Transverse colon (tissue), 4 donors: ENCODE measurements around the gene MRTO4. TPM values are rescaled to one million over a fixed set of nuclear protein-coding genes. Genes with fewer than 3 reads are reported as not detected.

ENCODE experiments used
- DNase-seq: peaks from one replicate; pipeline ENCODE4 v3.0.0-alpha.2; 2019
- H3K27ac ChIP-seq, 4 donors: fragments of 200-600 bp; sonication (generic); 2 replicates each; pipeline ENCODE4 v1.5.1; 2016 to 2018; ENCODE audit warnings: inconsistent platforms in 4 of 4
- H3K27me3 ChIP-seq: fragments of 200-600 bp; sonication (generic); 2 replicates; pipeline ENCODE4 v1.5.1; 2017; ENCODE audit warnings: inconsistent platforms
- H3K36me3 ChIP-seq, 4 donors: fragments of 200-600 bp; sonication (generic); 2 replicates each; pipeline ENCODE4 v1.5.1; 2017 to 2019; ENCODE audit warnings: inconsistent platforms in 4 of 4
- H3K4me1 ChIP-seq, 4 donors: fragments of 200-600 bp; sonication (generic); 2 replicates each; pipeline ENCODE4 v1.5.1; 2017 to 2020; ENCODE audit warnings: inconsistent platforms in 4 of 4
- H3K4me3 ChIP-seq, 4 donors: fragments of 200-600 bp; sonication (generic); 1 replicate in 1 of 4; 2 replicates in 3 of 4; pipeline versions ENCODE4 v1.5.1 to v1.6.1; 2017 to 2019; ENCODE audit warnings: inconsistent platforms in 4 of 4
- H3K9me3 ChIP-seq, 2 donors: fragments of 200-600 bp; sonication (generic); 2 replicates each; pipeline ENCODE4 v1.5.1; 2017 to 2019; ENCODE audit warnings: inconsistent platforms in 2 of 2
- CTCF ChIP-seq, 5 experiments: fragments of 200-600 bp in 3 of 5; fragments of 450-650 bp in 2 of 5; sonication (generic) in 3 of 5; IDR thresholded peaks; 1 replicate in 2 of 5; 2 replicates in 3 of 5; pipeline ENCODE4 v1.5.1; 2016 to 2017; ENCODE audit warnings: antibody characterized with exemption in 5 of 5, inconsistent platforms in 3 of 5, mild to moderate bottlenecking in 2 of 5, moderate library complexity in 1 of 5
- EP300 ChIP-seq: sonication (generic); formaldehyde crosslinking; IDR thresholded peaks from one replicate; pipeline ENCODE4 v1.6.1; 2017; ENCODE audit warnings: antibody characterized with exemption, low read depth
- POLR2A ChIP-seq: fragments of 450-650 bp; IDR thresholded peaks from one replicate; pipeline ENCODE4 v1.6.1; 2016; ENCODE audit warnings: antibody characterized with exemption, mild to moderate bottlenecking, moderate library complexity
- POLR2AphosphoS5 ChIP-seq, 3 donors: sonication (generic); formaldehyde crosslinking; IDR thresholded peaks; one replicate each; pipeline ENCODE4 v1.6.1; 2016; ENCODE audit warnings: antibody characterized with exemption in 3 of 3
- WGBS, 2 donors: methylation state at CpG; one replicate each; pipeline ENCODE4 v1.1.5; 2018; ENCODE audit warnings: low coverage in 1 of 2; 5-methylcytosine and 5-hydroxymethylcytosine counted together
- in situ Hi-C, 4 donors: fragments of 200-750 bp; cut with MboI; loops; one replicate each; pipeline versions ENCODE4 v1.15.0 to v1.15.1; 2017; ENCODE audit warnings: low sequenced_read_pairs in 3 of 4, low pct_ligation_motif_present in 1 of 4, low pct_unique_long_range_greater_than_20kb in 1 of 4
- intact Hi-C: fragments of 100-400 bp; cut with DNase I; formaldehyde crosslinking; loops from one replicate; pipeline ENCODE4 v1.15.1; 2023; ENCODE audit warnings: low total_unique reads
- total RNA-seq, 4 donors: library from RNA; depleted of rRNA; stranded (reverse); fragments of >200 nt; gene quantifications; one replicate each; pipeline ENCODE4 v1.1.0, GENCODE V29; 2016

Gene MRTO4
- total RNA-seq, 4 donors from 2014 or later, result 4.9 to 10.8 (median 8.7) TPM

DNA sequence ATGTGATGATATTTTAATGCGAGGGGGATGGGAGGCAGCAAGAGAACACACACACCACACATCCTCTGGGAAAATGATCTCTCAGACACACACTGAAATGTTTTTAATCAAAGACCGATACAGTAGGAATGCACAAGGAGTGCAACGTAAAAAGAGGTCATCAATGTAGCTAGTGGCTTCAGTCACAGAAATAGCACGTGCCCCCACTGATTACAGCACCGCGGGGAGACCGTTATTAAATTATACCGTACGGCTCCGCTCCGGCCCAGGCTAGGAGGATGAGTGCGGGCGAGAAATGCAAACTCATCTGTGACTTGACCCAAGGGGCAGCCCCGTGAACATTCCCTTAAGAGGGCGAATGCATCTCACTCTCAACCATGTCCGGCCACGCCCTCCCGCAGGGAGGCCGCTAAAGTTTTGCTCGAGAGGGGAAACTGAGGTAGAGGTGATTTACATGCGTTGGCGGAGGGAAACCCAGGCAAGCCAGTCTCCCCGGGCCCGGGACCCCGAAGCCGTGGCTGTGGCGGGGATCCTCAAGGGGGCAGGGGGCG is 42.1 kb upstream of the MRTO4 start:
- WGBS, 2 donors, result 0% methylated on average over 1 to 22 of the region's 28 CpGs
- TF ChIP-seq POLR2AphosphoS5 (IDR thresholded peaks at IDR 0.05), result no peak
- no peak for TF ChIP-seq CTCF (IDR thresholded peaks at IDR 0.05)
- TF ChIP-seq EP300, result no peak
- TF ChIP-seq POLR2A, result no peak
- peaks cover 30 to 74% (median 43%) of the 10 kb centered on the region in 4 donors for H3K4me1 ChIP-seq
- H3K27me3 ChIP-seq, result no peaks in the 10 kb centered on the region
- intact Hi-C loops, result no loop called here
- in situ Hi-C loops, result no loop called here
- peak overlapping the region; percentile 73 to 96 (median 87) for H3K4me3 ChIP-seq
- DNase-seq, result peak; percentile 49
- H3K9me3 ChIP-seq, result no peaks in the 10 kb centered on the region
- H3K36me3 ChIP-seq, result peaks cover 0 to 4% (median 0%) of the 10 kb centered on the region in 4 donors
- peak overlapping the region; percentile 94 to 97 (median 96) for H3K27ac ChIP-seq

DNA sequence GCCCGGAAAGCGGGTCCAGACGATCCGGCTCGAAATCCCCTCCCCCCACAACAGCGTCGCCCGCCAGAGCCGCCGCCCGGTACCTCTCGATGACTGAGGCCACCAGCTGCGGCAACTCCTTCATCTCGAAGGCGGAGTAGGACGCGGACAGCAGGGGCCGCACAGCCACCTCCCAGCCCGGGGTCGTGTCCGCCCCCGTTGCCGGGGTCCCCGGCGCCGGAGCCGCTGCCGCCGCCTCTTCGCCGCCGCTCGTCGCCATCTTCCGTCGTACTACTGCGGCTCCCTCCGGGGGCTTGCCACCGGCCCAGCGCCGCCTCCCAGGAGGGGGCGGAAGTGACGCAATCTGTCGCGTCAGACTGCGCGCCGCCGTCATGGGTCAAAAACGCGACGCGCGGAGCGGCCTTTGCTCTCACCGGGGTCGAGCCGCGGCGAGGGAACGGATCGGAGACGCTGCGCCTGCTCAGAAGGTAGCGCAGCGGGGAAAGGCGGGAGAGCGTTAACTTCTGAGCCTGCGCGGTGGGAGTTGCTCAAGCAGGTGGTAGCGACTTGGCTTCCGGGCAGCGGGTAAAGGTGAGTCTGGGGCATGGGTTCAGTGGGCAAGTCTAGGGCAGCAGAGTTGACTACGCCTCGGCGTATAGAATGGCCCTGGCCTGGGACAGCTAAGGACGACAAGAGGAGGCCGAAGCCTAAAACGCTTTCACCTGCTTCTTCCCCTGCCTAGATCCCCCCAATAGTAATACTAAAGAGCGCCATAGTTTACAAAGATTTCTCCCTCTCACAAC is 41.4 kb upstream of the MRTO4 start, which contains the start of gene UBR4:
UBR4 (minus strand) TSS at position 277 of the 782 bp plus-strand sequence; CDS start at position 259, 18 bp downstream.
- Histone ChIP-seq H3K4me1 (peaks cover 30 to 68% (median 40%) of the 10 kb centered on the region in 4 donors), H3K36me3 (peaks cover 0 to 4% (median 0%) of the 10 kb centered on the region in 4 donors), H3K27me3 (no peaks in the 10 kb centered on the region), H3K27ac (peak within 1 kb of the TSS; percentile 94 to 97 (median 96)), H3K9me3 (no peaks in the 10 kb centered on the region), H3K4me3 (peak within 1 kb of the TSS; percentile 73 to 96 (median 87))
- intact Hi-C loops, result no loop called here
- peak; percentile 26 for TF ChIP-seq EP300
- peak in 2 of 5 experiments; percentile 4 to 6 for TF ChIP-seq CTCF (IDR thresholded peaks at IDR 0.05)
- TF ChIP-seq POLR2AphosphoS5 (IDR thresholded peaks at IDR 0.05), result peak; percentile 99
- peak; percentile 98 for TF ChIP-seq POLR2A
- peak; percentile 97 for DNase-seq
- in situ Hi-C loops, result no loop called here
- 0% methylated on average over 1 to 12 of the region's 80 CpGs for WGBS, 2 donors

GRCh38 chr1:19210772-19211549 is 40.6 kb upstream of the MRTO4 start:
- TF ChIP-seq EP300, result no peak
- H3K27me3 ChIP-seq, result no peaks in the 10 kb centered on the region
- WGBS, 2 donors, result 6 to 10% methylated on average over 9 to 12 of the region's 12 CpGs
- peak overlapping the region; percentile 94 to 97 (median 96) for H3K27ac ChIP-seq
- peaks cover 0 to 4% (median 0%) of the 10 kb centered on the region in 4 donors for H3K36me3 ChIP-seq
- H3K9me3 ChIP-seq, result no peaks in the 10 kb centered on the region
- peak overlapping the region; percentile 73 to 96 (median 87) for H3K4me3 ChIP-seq
- in situ Hi-C loops, result no loop called here
- H3K4me1 ChIP-seq, result peaks cover 30 to 61% (median 40%) of the 10 kb centered on the region in 4 donors
- intact Hi-C loops, result no loop called here
- DNase-seq, result no peak

- no peak overlapping the region for H3K4me3 ChIP-seq
- peak overlapping the region in 1 of 4 donors; percentile 96 for H3K27ac ChIP-seq
- H3K36me3 ChIP-seq, result peaks cover 0 to 11% (median 0%) of the 10 kb centered on the region in 4 donors
- H3K4me1 ChIP-seq, result peaks cover 25 to 49% (median 34%) of the 10 kb centered on the region in 4 donors
- intact Hi-C loops, result no loop called here
- H3K27me3 ChIP-seq, result no peaks in the 10 kb centered on the region
- no peaks in the 10 kb centered on the region for H3K9me3 ChIP-seq
- no peak for TF ChIP-seq POLR2A
- no peak for TF ChIP-seq POLR2AphosphoS5 (IDR thresholded peaks at IDR 0.05)
- TF ChIP-seq EP300, result no peak
- TF ChIP-seq CTCF (IDR thresholded peaks at IDR 0.05), result no peak
- in situ Hi-C loops, result no loop called here
- DNase-seq, result no peak
Measured at GRCh38 chr1:19212167-19212566, 39.4 kb upstream of the MRTO4 start.
